CD8-positive, alpha-beta memory T cell (primary cell): ENCODE results near the gene COLEC11. TPM values are rescaled to one million over a fixed set of nuclear protein-coding genes. Genes with fewer than 3 reads are reported as not detected.

Experiments
- CTCF ChIA-PET: fragments of 350-600 bp; sonication (Branson Sonifier 250); formaldehyde crosslinking; loops from one replicate; lab custom pipeline; 2021; ENCODE audit warnings: antibody characterized with exemption; lab: Charles Lee
- POLR2A ChIA-PET: fragments of 350-600 bp; sonication (Branson Sonifier 250); formaldehyde crosslinking; loops from one replicate; lab custom pipeline; 2021; ENCODE audit warnings: antibody characterized with exemption; lab: Charles Lee
- DNase-seq, 5 donors: peaks; one replicate each; pipeline versions ENCODE4 v3.0.0 to v3.0.0-alpha.2; 2020 to 2022; ENCODE audit warnings: mixed read lengths in 1 of 5
- H3K27ac ChIP-seq: one replicate; pipeline ENCODE4 v1.7.0; 2013; ENCODE audit warnings: low read depth, mild to moderate bottlenecking, low read length, moderate library complexity
- H3K27me3 ChIP-seq: 2 replicates; pipeline ENCODE4 v1.7.0; 2013; ENCODE audit warnings: low read length, mild to moderate bottlenecking; ENCODE audit not compliant: insufficient read depth, poor library complexity, severe bottlenecking
- H3K36me3 ChIP-seq: 2 replicates; pipeline ENCODE4 v1.7.0; 2013; ENCODE audit warnings: mild to moderate bottlenecking, low read length, moderate library complexity; ENCODE audit not compliant: insufficient read depth
- H3K4me1 ChIP-seq: 2 replicates; pipeline ENCODE4 v1.7.0; 2013; ENCODE audit warnings: mild to moderate bottlenecking, low read length, moderate library complexity; ENCODE audit not compliant: insufficient read depth
- H3K4me3 ChIP-seq: 2 replicates; pipeline ENCODE4 v1.7.0; 2013; ENCODE audit warnings: mild to moderate bottlenecking, low read length
- H3K9me3 ChIP-seq: 2 replicates; pipeline ENCODE4 v1.7.0; 2013; ENCODE audit warnings: mild to moderate bottlenecking, low read length
- H3K27ac Mint-ChIP-seq, 8 donors: one replicate each; pipeline ENCODE4 v1.8.0; 2020 to 2021; ENCODE audit warnings: mixed read lengths in 8 of 8, mild to moderate bottlenecking in 6 of 8, inconsistent platforms in 3 of 8, moderate library complexity in 3 of 8
- H3K27me3 Mint-ChIP-seq, 2 donors: one replicate each; pipeline ENCODE4 v1.8.0; 2020 to 2021; ENCODE audit warnings: mixed read lengths in 2 of 2, mild to moderate bottlenecking in 1 of 2, moderate library complexity in 1 of 2
- H3K36me3 Mint-ChIP-seq, 3 donors: one replicate each; pipeline ENCODE4 v1.8.0; 2020 to 2021; ENCODE audit warnings: mixed read lengths in 3 of 3, inconsistent platforms in 1 of 3, mild to moderate bottlenecking in 1 of 3
- H3K4me1 Mint-ChIP-seq, 3 donors: one replicate each; pipeline ENCODE4 v1.8.0; 2020 to 2021; ENCODE audit warnings: mixed read lengths in 3 of 3, inconsistent platforms in 1 of 3, mild to moderate bottlenecking in 1 of 3
- H3K4me3 Mint-ChIP-seq, 7 donors: one replicate each; pipeline ENCODE4 v1.8.0; 2020 to 2021; ENCODE audit warnings: mixed read lengths in 7 of 7, mild to moderate bottlenecking in 6 of 7, moderate library complexity in 4 of 7, inconsistent platforms in 2 of 7
- H3K9me3 Mint-ChIP-seq, 5 donors: one replicate each; pipeline ENCODE4 v1.8.0; 2020 to 2022; ENCODE audit warnings: mixed read lengths in 5 of 5, mild to moderate bottlenecking in 3 of 5, moderate library complexity in 2 of 5, inconsistent platforms in 1 of 5
- polyA plus RNA-seq: library from polyadenylated mRNA; unstranded; fragments of 300-500 nt; fragmentation: Illumina TruSeq; gene quantifications from one replicate; pipeline ENCODE4 v1.2.3, GENCODE V29; 2021
- total RNA-seq, 2 experiments: library from RNA; stranded (reverse); gene quantifications; one replicate each; pipeline ENCODE4 v1.2.3, GENCODE V29; 2021

Gene COLEC11
- total and polyA plus RNA-seq, 3 experiments from 2014 or later: 0.24 to 0.29 TPM; not detected in 1

- no peak overlapping the region for H3K4me3 Mint-ChIP-seq
- CTCF ChIA-PET: no interaction called here
Measured at GRCh38 chr2:3597567-3597966, 2.7 kb downstream of the COLEC11 start.

GRCh38 chr2:3598197-3598910 lies 3.4 kb downstream of the COLEC11 start:
- no peaks in the 10 kb centered on the region for H3K9me3 Mint-ChIP-seq
- H3K4me1 Mint-ChIP-seq: peaks cover 0 to 3% (median 0%) of the 10 kb centered on the region in 3 donors
- no peaks in the 10 kb centered on the region for H3K36me3 Mint-ChIP-seq
- H3K27me3 Mint-ChIP-seq: peaks cover 0 to 4% of the 10 kb centered on the region in 2 donors
- H3K4me3 Mint-ChIP-seq: no peak overlapping the region
- H3K4me1 ChIP-seq: no peaks in the 10 kb centered on the region
- no peaks in the 10 kb centered on the region for H3K36me3 ChIP-seq
- no peaks in the 10 kb centered on the region for H3K27me3 ChIP-seq
- POLR2A ChIA-PET: no interaction called here
- H3K27ac ChIP-seq: no peak overlapping the region
- no peaks in the 10 kb centered on the region for H3K9me3 ChIP-seq
- no peak overlapping the region for H3K4me3 ChIP-seq
- H3K27ac Mint-ChIP-seq: peak overlapping the region in 1 of 8 donors; percentile 68
- CTCF ChIA-PET: no interaction called here
- DNase-seq: no peak

More at GRCh38 chr2:3597567-3597966, 2.7 kb downstream of the COLEC11 start:
- H3K9me3 ChIP-seq: no peaks in the 10 kb centered on the region
- no peaks in the 10 kb centered on the region for H3K27me3 ChIP-seq
- POLR2A ChIA-PET: no interaction called here
- H3K4me1 ChIP-seq: no peaks in the 10 kb centered on the region
- peak in 1 of 5 donors; percentile 48 for DNase-seq
- H3K27ac ChIP-seq: no peak overlapping the region
- Mint-ChIP-seq H3K27me3 (peaks cover 0 to 4% of the 10 kb centered on the region in 2 donors), H3K9me3 (no peaks in the 10 kb centered on the region), H3K27ac (no peak overlapping the region), H3K4me1 (peaks cover 0 to 3% (median 0%) of the 10 kb centered on the region in 3 donors), H3K36me3 (no peaks in the 10 kb centered on the region)
- H3K4me3 ChIP-seq: no peak overlapping the region
- no peaks in the 10 kb centered on the region for H3K36me3 ChIP-seq

- H3K36me3 Mint-ChIP-seq: no peaks in the 10 kb centered on the region
- Histone ChIP-seq H3K36me3 (no peaks in the 10 kb centered on the region), H3K9me3 (no peaks in the 10 kb centered on the region), H3K27me3 (no peaks in the 10 kb centered on the region), H3K27ac (no peak overlapping the region), H3K4me1 (no peaks in the 10 kb centered on the region), H3K4me3 (no peak overlapping the region)
- POLR2A ChIA-PET: no interaction called here
- peak overlapping the region in 1 of 8 donors; percentile 68 for H3K27ac Mint-ChIP-seq
- H3K4me1 Mint-ChIP-seq: peaks cover 0 to 3% (median 0%) of the 10 kb centered on the region in 3 donors
- H3K4me3 Mint-ChIP-seq: no peak overlapping the region
- no peaks in the 10 kb centered on the region for H3K9me3 Mint-ChIP-seq
- CTCF ChIA-PET: no interaction called here
- no peak for DNase-seq
- H3K27me3 Mint-ChIP-seq: peaks cover 0 to 4% of the 10 kb centered on the region in 2 donors
Measured at GRCh38 chr2:3598912-3599854, 4.3 kb downstream of the COLEC11 start.

DNA sequence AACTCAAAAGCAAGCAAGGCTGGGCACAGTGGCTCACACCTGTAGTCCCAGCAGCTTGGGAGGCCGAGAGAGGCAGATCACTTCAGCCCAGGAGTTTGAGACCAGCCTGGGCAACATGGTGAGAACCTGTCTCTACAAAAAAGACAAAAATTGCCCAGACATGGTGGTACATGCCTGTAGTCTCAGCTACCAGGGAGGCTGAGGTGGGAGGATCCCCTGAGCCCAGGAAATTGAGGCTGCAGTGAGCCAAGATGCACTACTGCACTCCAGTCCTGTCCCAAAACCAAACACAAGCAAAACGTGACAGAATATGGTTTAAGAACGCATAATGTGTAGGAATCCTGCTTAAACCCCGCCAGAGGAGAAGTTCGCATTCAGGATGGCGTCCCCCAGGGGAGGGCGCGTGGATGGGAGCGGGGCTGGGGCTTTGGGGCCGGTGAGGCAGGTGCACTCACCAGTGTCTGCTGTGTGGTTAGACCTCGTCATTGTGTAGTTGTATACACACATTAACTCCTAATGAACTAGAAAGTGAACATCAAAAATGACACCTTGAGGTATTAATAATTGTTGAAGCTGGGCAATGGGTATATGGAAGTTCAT lies 5.4 kb downstream of the COLEC11 start:
- Histone ChIP-seq H3K27me3 (no peaks in the 10 kb centered on the region), H3K4me1 (no peaks in the 10 kb centered on the region), H3K4me3 (no peak overlapping the region), H3K27ac (no peak overlapping the region), H3K36me3 (no peaks in the 10 kb centered on the region), H3K9me3 (no peaks in the 10 kb centered on the region)
- no peak overlapping the region for H3K27ac Mint-ChIP-seq
- no peaks in the 10 kb centered on the region for H3K9me3 Mint-ChIP-seq
- no peak for DNase-seq
- H3K27me3 Mint-ChIP-seq: peaks cover 0 to 7% of the 10 kb centered on the region in 2 donors
- no peaks in the 10 kb centered on the region for H3K36me3 Mint-ChIP-seq
- peaks cover 0 to 9% (median 3%) of the 10 kb centered on the region in 3 donors for H3K4me1 Mint-ChIP-seq
- POLR2A ChIA-PET: no interaction called here
- CTCF ChIA-PET: no interaction called here
- no peak overlapping the region for H3K4me3 Mint-ChIP-seq

- H3K27ac Mint-ChIP-seq: peak overlapping the region in 1 of 8 donors; percentile 17
- POLR2A ChIA-PET: no interaction called here
Measured at GRCh38 chr2:3601561-3602271, 6.8 kb downstream of the COLEC11 start.

GRCh38 chr2:3602553-3603339 lies 7.8 kb downstream of the COLEC11 start:
- no peak for DNase-seq
- Mint-ChIP-seq H3K9me3 (no peaks in the 10 kb centered on the region), H3K4me1 (peaks cover 0 to 12% (median 3%) of the 10 kb centered on the region in 3 donors), H3K27me3 (peaks cover 0 to 4% of the 10 kb centered on the region in 2 donors), H3K36me3 (no peaks in the 10 kb centered on the region), H3K4me3 (no peak overlapping the region), H3K27ac (peak overlapping the region in 1 of 8 donors; percentile 7)
- Histone ChIP-seq H3K27ac (no peak overlapping the region), H3K36me3 (no peaks in the 10 kb centered on the region), H3K27me3 (no peaks in the 10 kb centered on the region), H3K4me3 (no peak overlapping the region), H3K9me3 (no peaks in the 10 kb centered on the region), H3K4me1 (no peaks in the 10 kb centered on the region)
- ChIA-PET POLR2A (no interaction called here), CTCF (no interaction called here)

More at GRCh38 chr2:3601561-3602271, 6.8 kb downstream of the COLEC11 start:
- H3K4me1 ChIP-seq: no peaks in the 10 kb centered on the region
- Mint-ChIP-seq H3K4me3 (no peak overlapping the region), H3K4me1 (peaks cover 0 to 12% (median 3%) of the 10 kb centered on the region in 3 donors), H3K27me3 (peaks cover 0 to 7% of the 10 kb centered on the region in 2 donors), H3K9me3 (no peaks in the 10 kb centered on the region), H3K36me3 (no peaks in the 10 kb centered on the region)
- no peaks in the 10 kb centered on the region for H3K36me3 ChIP-seq
- no peaks in the 10 kb centered on the region for H3K27me3 ChIP-seq
- no peak for DNase-seq
- no peaks in the 10 kb centered on the region for H3K9me3 ChIP-seq
- H3K4me3 ChIP-seq: no peak overlapping the region
- CTCF ChIA-PET: no interaction called here
- no peak overlapping the region for H3K27ac ChIP-seq

- Mint-ChIP-seq H3K4me3 (no peak overlapping the region), H3K27me3 (peaks cover 0 to 4% of the 10 kb centered on the region in 2 donors), H3K27ac (no peak overlapping the region), H3K9me3 (no peaks in the 10 kb centered on the region), H3K4me1 (peaks cover 0 to 19% (median 3%) of the 10 kb centered on the region in 3 donors), H3K36me3 (no peaks in the 10 kb centered on the region)
- Histone ChIP-seq H3K4me1 (no peaks in the 10 kb centered on the region), H3K36me3 (no peaks in the 10 kb centered on the region), H3K27me3 (no peaks in the 10 kb centered on the region), H3K27ac (no peak overlapping the region), H3K4me3 (no peak overlapping the region), H3K9me3 (no peaks in the 10 kb centered on the region)
- DNase-seq: no peak
- ChIA-PET POLR2A (no interaction called here), CTCF (no interaction called here)
Measured at GRCh38 chr2:3603536-3604206, 8.8 kb downstream of the COLEC11 start.
